Measurements from ENCODE around the gene INO80E. TPM values are rescaled to one million over a fixed set of nuclear protein-coding genes. Genes with fewer than 3 reads are reported as not detected.

INO80E gene
- total RNA-seq, 1 experiment from 2014 or later, result 94.1 TPM

GRCh38 chr16:29982560-29983419 lies 13.3 kb upstream of the INO80E start:
- H4K8ac ChIP-seq (replicated peaks; ENCODE audit: insufficient read length, low read depth, low read length), result no peak overlapping the region
- no peak overlapping the region for H3K9ac ChIP-seq (ENCODE audit: extremely low read depth, insufficient read length, low read length)
- peaks cover 54 to 87% (median 82%) of the 10 kb centered on the region in 3 experiments for H3K36me3 Mint-ChIP-seq (ENCODE audit: insufficient read depth in 1 of 3, low read depth in 3 of 3)
- DNase-seq, result no peak
- H2BK15ac ChIP-seq (ENCODE audit: low read depth, low read length), result no peak overlapping the region
- no peak overlapping the region for H3K4me2 ChIP-seq (ENCODE audit: insufficient read depth, insufficient read length, low read length)
- H4K5ac ChIP-seq (ENCODE audit: insufficient read length, low read depth, low read length), result no peak overlapping the region
- no peak overlapping the region for H2BK5ac ChIP-seq (ENCODE audit: insufficient read length, low read length)
- no peak overlapping the region for H2AK5ac ChIP-seq (ENCODE audit: insufficient read length, low read length)
- no peaks in the 10 kb centered on the region for H3K23me2 ChIP-seq (ENCODE audit: insufficient read length, low read depth, low read length, poor library complexity, severe bottlenecking)
- H3K23ac ChIP-seq (ENCODE audit: insufficient read length, low read depth, low read length), result no peak overlapping the region
- H3K4ac ChIP-seq (ENCODE audit: low read depth, low read length), result no peak overlapping the region
- H3K4me3 Mint-ChIP-seq, result no peak overlapping the region
- H3K4me1 ChIP-seq (ENCODE audit: insufficient read depth, low read length), result no peaks in the 10 kb centered on the region
- no peaks in the 10 kb centered on the region for H3K27me3 Mint-ChIP-seq (ENCODE audit: low read depth)
- H2BK12ac ChIP-seq (ENCODE audit: insufficient read length, low read depth, low read length), result no peak overlapping the region
- TF ChIP-seq CTCF (conservative IDR thresholded peaks at IDR 0.05), result no peak
- H2BK20ac ChIP-seq (ENCODE audit: low read depth, low read length, poor library complexity, severe bottlenecking), result no peak overlapping the region
- no peaks in the 10 kb centered on the region for H3K27me3 ChIP-seq (ENCODE audit: insufficient read depth, low read length)
- no peaks in the 10 kb centered on the region for H3K9me3 Mint-ChIP-seq
- H3K18ac ChIP-seq (ENCODE audit: insufficient read length, low read depth, low read length), result no peak overlapping the region
- no peaks in the 10 kb centered on the region for H3K79me1 ChIP-seq (ENCODE audit: insufficient read depth, low read depth, low read length, poor library complexity, severe bottlenecking)
- no peaks in the 10 kb centered on the region for H3K9me3 ChIP-seq (ENCODE audit: control insufficient read depth, low read depth, low read length)
- H3K27ac ChIP-seq (ENCODE audit: insufficient read length, low read depth, low read length), result no peak overlapping the region
- no peak overlapping the region for H4K91ac ChIP-seq (ENCODE audit: insufficient read length, low read depth, low read length)
- no peaks in the 10 kb centered on the region for H3K4me1 Mint-ChIP-seq
- no peak overlapping the region for H2AFZ ChIP-seq (ENCODE audit: low read length)
- no peak overlapping the region for H3K56ac ChIP-seq (ENCODE audit: insufficient read length, low read depth, low read length)
- H3K27ac Mint-ChIP-seq, result no peak overlapping the region; a peak in 1 of 7 replicates
- no peak overlapping the region for H3T11ph ChIP-seq (ENCODE audit: low read length)
- WGBS (ENCODE audit: extremely low coverage, insufficient read length, low lambda C conversion rate), result no CpG with 5 or more reads among the region's 24 CpGs
- no peaks in the 10 kb centered on the region for H4K20me1 ChIP-seq (ENCODE audit: control insufficient read depth, insufficient read depth, insufficient read length)
- H3K79me2 ChIP-seq (ENCODE audit: insufficient read depth, low read length), result no peaks in the 10 kb centered on the region
- H3K14ac ChIP-seq (ENCODE audit: insufficient read depth, low read length), result no peak overlapping the region
- no peak overlapping the region for H2BK120ac ChIP-seq (ENCODE audit: low read depth, low read length, poor library complexity, severe bottlenecking)
